RWPE1 (cell line): ENCODE measurements around the gene BBS1.

Source experiments
- CTCF ChIA-PET: fragments of 350-600 bp; sonication (Branson Sonifier 250); formaldehyde crosslinking; extraction: SDS; loops from one replicate; lab custom pipeline; 2021; lab: Yijun Ruan, JAX
- POLR2A ChIA-PET: fragments of 400-600 bp; formaldehyde crosslinking; extraction: SDS; loops from one replicate; lab custom pipeline; 2020; ENCODE audit warnings: antibody characterized with exemption; ENCODE audit not compliant: low non-redundant PET; lab: Yijun Ruan, JAX
- DNase-seq: peaks from one replicate; pipeline ENCODE4 v3.0.0; 2012; ENCODE audit warnings: low spot score
- H3K27ac ChIP-seq: fragments of 450-650 bp; 2 replicates; pipeline ENCODE4 v1.5.1; 2017
- TF ChIP-seq, protein P1 (sequence below): fragments of 450-650 bp; conservative IDR thresholded peaks from 2 replicates; pipeline ENCODE4 v1.5.1; 2017; ENCODE audit warnings: low read depth, mild to moderate bottlenecking

Gene BBS1

GRCh38 chr11:66471142-66471541 is 39.3 kb upstream of the BBS1 start:
- ChIA-PET CTCF (interaction anchor here (1.1 kb wide), 1 partner anchor 32 kb away, joined by 3 read pairs; the partner anchor contains the start of gene MRPL11), POLR2A (no interaction called here)
- no peak overlapping the region for H3K27ac ChIP-seq
- TF ChIP-seq, protein P1, sequence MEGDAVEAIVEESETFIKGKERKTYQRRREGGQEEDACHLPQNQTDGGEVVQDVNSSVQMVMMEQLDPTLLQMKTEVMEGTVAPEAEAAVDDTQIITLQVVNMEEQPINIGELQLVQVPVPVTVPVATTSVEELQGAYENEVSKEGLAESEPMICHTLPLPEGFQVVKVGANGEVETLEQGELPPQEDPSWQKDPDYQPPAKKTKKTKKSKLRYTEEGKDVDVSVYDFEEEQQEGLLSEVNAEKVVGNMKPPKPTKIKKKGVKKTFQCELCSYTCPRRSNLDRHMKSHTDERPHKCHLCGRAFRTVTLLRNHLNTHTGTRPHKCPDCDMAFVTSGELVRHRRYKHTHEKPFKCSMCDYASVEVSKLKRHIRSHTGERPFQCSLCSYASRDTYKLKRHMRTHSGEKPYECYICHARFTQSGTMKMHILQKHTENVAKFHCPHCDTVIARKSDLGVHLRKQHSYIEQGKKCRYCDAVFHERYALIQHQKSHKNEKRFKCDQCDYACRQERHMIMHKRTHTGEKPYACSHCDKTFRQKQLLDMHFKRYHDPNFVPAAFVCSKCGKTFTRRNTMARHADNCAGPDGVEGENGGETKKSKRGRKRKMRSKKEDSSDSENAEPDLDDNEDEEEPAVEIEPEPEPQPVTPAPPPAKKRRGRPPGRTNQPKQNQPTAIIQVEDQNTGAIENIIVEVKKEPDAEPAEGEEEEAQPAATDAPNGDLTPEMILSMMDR: no peak
- no peak for DNase-seq

DNA sequence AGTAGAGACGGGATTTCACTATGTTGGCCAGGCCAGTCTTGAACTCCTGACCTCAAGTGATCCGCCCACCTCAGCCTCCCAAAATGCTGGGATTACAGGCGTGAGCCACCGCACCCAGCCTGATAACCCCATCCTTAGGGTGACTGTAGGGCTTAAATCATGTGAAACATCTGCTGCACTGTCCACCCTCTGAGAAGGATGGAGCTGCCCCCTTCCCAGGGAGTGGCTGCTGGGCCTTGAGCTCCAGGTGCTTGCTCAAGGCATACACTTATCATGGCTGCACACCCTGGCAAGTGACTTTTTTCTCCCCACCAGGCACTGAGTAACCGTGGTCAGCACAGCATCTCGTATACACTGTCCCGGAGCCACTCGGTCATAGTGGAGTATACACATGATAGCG is 38.4 kb upstream of the BBS1 start:
- POLR2A ChIA-PET: no interaction called here
- no peak for DNase-seq
- H3K27ac ChIP-seq: no peak overlapping the region
- TF ChIP-seq, protein P1: no peak
- CTCF ChIA-PET: interaction anchor here (1.1 kb wide), 1 partner anchor 33 kb away, joined by 3 read pairs; the partner anchor contains the start of gene MRPL11

- TF ChIP-seq, protein P1: no peak
- peak overlapping the region; percentile 40; the same call in 1 of the 2 replicates for H3K27ac ChIP-seq
- DNase-seq: no peak
- ChIA-PET CTCF (no interaction called here), POLR2A (no interaction called here)
Measured at GRCh38 chr11:66473167-66473566, 37.3 kb upstream of the BBS1 start.

DNA sequence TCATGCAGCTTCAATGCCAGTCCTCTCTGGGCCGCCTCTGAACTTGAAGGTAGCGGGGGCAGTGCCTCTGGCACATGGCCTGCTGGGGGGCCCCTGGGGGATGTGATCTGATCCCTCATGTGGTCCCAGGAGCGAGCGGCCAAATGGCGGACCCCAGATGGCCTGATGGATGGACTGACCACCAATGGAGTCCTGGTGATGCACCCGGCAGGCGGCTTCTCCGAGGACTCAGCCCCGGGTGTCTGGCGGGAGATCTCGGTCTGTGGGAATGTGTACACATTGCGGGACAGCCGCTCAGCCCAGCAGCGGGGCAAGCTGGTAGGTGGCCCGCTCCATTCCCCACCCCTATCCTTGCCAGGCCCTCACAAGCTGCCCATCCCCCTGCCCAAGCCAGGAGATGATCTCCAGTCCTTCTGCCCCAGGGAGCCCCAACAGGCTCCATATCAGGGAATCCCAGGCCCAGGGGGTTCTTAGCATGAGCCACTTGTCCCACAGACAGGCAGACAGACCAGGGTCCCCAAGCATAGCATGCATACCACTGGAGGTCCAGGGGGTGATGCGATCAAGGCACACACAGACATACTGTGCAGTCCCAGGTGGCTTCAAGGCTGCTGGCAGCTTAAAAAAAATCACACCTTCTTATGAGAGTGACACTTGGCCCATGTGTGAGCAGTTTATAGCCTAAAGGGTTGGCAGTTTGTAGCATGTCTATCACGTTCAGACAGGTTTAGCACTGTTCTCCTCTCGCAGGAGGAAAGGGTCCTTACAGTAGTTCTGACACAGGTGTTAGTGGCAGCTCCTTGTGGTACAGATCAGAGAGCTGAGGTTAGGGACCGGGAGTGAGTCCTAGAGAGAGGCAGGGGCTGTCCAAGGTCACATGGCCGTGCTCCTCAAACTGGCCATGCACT is 36.6 kb upstream of the BBS1 start:
- ChIA-PET POLR2A (no interaction called here), CTCF (no interaction called here)
- DNase-seq: no peak
- H3K27ac ChIP-seq: peak overlapping the region; percentile 40
- TF ChIP-seq, protein P1: no peak

GRCh38 chr11:66475349-66476172 is 34.9 kb upstream of the BBS1 start:
- DNase-seq: no peak
- ChIA-PET POLR2A (no interaction called here), CTCF (interaction anchor here (0.7 kb wide), 1 partner anchor 8 kb away, joined by 3 read pairs; no protein-coding TSS in a partner anchor)
- TF ChIP-seq, protein P1: no peak
- no peak overlapping the region; the same call in 1 of the 2 replicates for H3K27ac ChIP-seq
